ENCODE data around the gene OR6Y1.

Gene OR6Y1

GRCh38 chr1:158554352-158554751 lies at the start of gene OR6Y1:
OR6Y1 (minus strand) TSS chr1:158554405; CDS start chr1:158548105, 6,300 bp downstream.
- DNase-seq (ENCODE audit: low spot score): no peak

GRCh38 chr1:158600735-158601134 lies 46.5 kb upstream of the OR6Y1 start:
- DNase-seq (ENCODE audit: low spot score): no peak

- DNase-seq (ENCODE audit: low spot score): no peak
These were observed 32.7 kb upstream of the OR6Y1 start for GRCh38 chr1:158586942-158587341.

GRCh38 chr1:158583962-158584361 lies 29.8 kb upstream of the OR6Y1 start:
- no peak for DNase-seq (ENCODE audit: low spot score)

- DNase-seq (ENCODE audit: low spot score): no peak
These were observed 25.5 kb upstream of the OR6Y1 start, which contains the start of gene OR10X1 for GRCh38 chr1:158579733-158580132. OR10X1 (minus strand) TSS chr1:158579899; CDS start chr1:158579899, 0 bp downstream.

- no peak for DNase-seq (ENCODE audit: low spot score)
These were observed 23.4 kb upstream of the OR6Y1 start for GRCh38 chr1:158577561-158577960.

- no peak for DNase-seq (ENCODE audit: low spot score)
These were observed 18.0 kb upstream of the OR6Y1 start for GRCh38 chr1:158572226-158572625.

GRCh38 chr1:158570480-158570879 lies 16.3 kb upstream of the OR6Y1 start, which contains the start of gene OR6P1:
OR6P1 (minus strand) TSS chr1:158570580; CDS start chr1:158563604, 6,976 bp downstream.
- no peak for DNase-seq (ENCODE audit: low spot score)

- no peak for DNase-seq (ENCODE audit: low spot score)
These were observed 10.4 kb upstream of the OR6Y1 start for GRCh38 chr1:158564608-158565007.

GRCh38 chr1:158563853-158564252 lies 9.6 kb upstream of the OR6Y1 start:
- DNase-seq (ENCODE audit: low spot score): no peak

- no peak for DNase-seq (ENCODE audit: low spot score)
These were observed 5.5 kb upstream of the OR6Y1 start for GRCh38 chr1:158559696-158560095.

- DNase-seq (ENCODE audit: low spot score): no peak
These were observed 1.9 kb downstream of the OR6Y1 start for GRCh38 chr1:158552296-158552695.

- no peak for DNase-seq (ENCODE audit: low spot score)
These were observed 6.7 kb downstream of the OR6Y1 start for GRCh38 chr1:158547533-158547932.

- no peak for DNase-seq (ENCODE audit: low spot score)
These were observed 16.6 kb downstream of the OR6Y1 start for GRCh38 chr1:158537609-158538008.

GRCh38 chr1:158534496-158534895 lies 19.7 kb downstream of the OR6Y1 start:
- no peak for DNase-seq (ENCODE audit: low spot score)

GRCh38 chr1:158527190-158527815 lies 26.9 kb downstream of the OR6Y1 start:
- no peak for DNase-seq (ENCODE audit: low spot score)

- DNase-seq (ENCODE audit: low spot score): no peak
These were observed 32.5 kb downstream of the OR6Y1 start for GRCh38 chr1:158521666-158522058.

GRCh38 chr1:158520955-158521665 lies 33.1 kb downstream of the OR6Y1 start:
- DNase-seq (ENCODE audit: low spot score): no peak

- no peak for DNase-seq (ENCODE audit: low spot score)
These were observed 34.2 kb downstream of the OR6Y1 start for GRCh38 chr1:158520021-158520420.

GRCh38 chr1:158516966-158517365 lies 37.2 kb downstream of the OR6Y1 start:
- DNase-seq (ENCODE audit: low spot score): no peak

- no peak for DNase-seq (ENCODE audit: low spot score)
These were observed 44.6 kb downstream of the OR6Y1 start for GRCh38 chr1:158509471-158510156.

- no peak for DNase-seq (ENCODE audit: low spot score)
These were observed 46.7 kb downstream of the OR6Y1 start for GRCh38 chr1:158507511-158507910.

Data from D341Med (cell line).